GM12878 (cell line): Measurements from ENCODE around the gene TRIM46. TPM values are rescaled to one million over a fixed set of nuclear protein-coding genes. Genes with fewer than 3 reads are reported as not detected.

ENCODE experiments used
- CBX3 ChIP-seq: fragments of 200-600 bp; sonication (generic); IDR thresholded peaks from 2 replicates; pipeline ENCODE4 v1.6.1; 2016; ENCODE audit warnings: low read depth, borderline replicate concordance
- CREM ChIP-seq: IDR thresholded peaks from 2 replicates; pipeline ENCODE4 v1.6.1; 2014; ENCODE audit warnings: antibody characterized with exemption, low read depth
- EED ChIP-seq: sonication (generic); IDR thresholded peaks from 2 replicates; pipeline ENCODE4 v1.6.1; 2016; ENCODE audit warnings: antibody characterized with exemption, low read depth
- EP300 ChIP-seq, 2 experiments: fragments of 150-350 bp in 1 of 2; IDR thresholded peaks; 2 replicates each; pipeline ENCODE4 v1.6.1; 2011 to 2012; ENCODE audit warnings: low read depth in 2 of 2, low read length in 2 of 2, borderline replicate concordance in 1 of 2, improper control_type of control experiment in 1 of 2, inconsistent platforms in 1 of 2; ENCODE audit not compliant: control insufficient read depth in 1 of 2
- ETV6 ChIP-seq, 2 experiments: fragments of 450-650 bp in 1 of 2; IDR thresholded peaks in 1 of 2; conservative IDR thresholded peaks in 1 of 2; 2 replicates each; pipeline ENCODE4 v1.6.1; 2014; ENCODE audit warnings: antibody characterized with exemption in 1 of 2, borderline replicate concordance in 1 of 2, low read depth in 1 of 2, mild to moderate bottlenecking in 1 of 2, moderate library complexity in 1 of 2
- JUNB ChIP-seq: IDR thresholded peaks from 2 replicates; pipeline ENCODE4 v1.6.1; 2016; ENCODE audit warnings: antibody characterized with exemption, mild to moderate bottlenecking
- KLF5 ChIP-seq: fragments of 450-650 bp; IDR thresholded peaks from 2 replicates; pipeline ENCODE4 v1.6.1; 2014; ENCODE audit warnings: mild to moderate bottlenecking; ENCODE audit not compliant: partially characterized antibody
- MAX ChIP-seq: IDR thresholded peaks from 2 replicates; pipeline ENCODE4 v1.6.1; 2012; ENCODE audit warnings: low read depth, low read length, improper control_type of control experiment
- MYB ChIP-seq: fragments of 150-350 bp; IDR thresholded peaks from 2 replicates; pipeline ENCODE4 v1.6.1; 2014; ENCODE audit warnings: mild to moderate bottlenecking, low read depth, low read length, borderline replicate concordance
- NKRF ChIP-seq: fragments of 450-650 bp; conservative IDR thresholded peaks from 2 replicates; pipeline ENCODE4 v1.6.1; 2017; ENCODE audit warnings: mild to moderate bottlenecking, moderate library complexity
- NR2C1 ChIP-seq: fragments of 450-650 bp; IDR thresholded peaks from 2 replicates; pipeline ENCODE4 v1.6.1; 2017; ENCODE audit warnings: antibody characterized with exemption, mild to moderate bottlenecking, moderate library complexity
- NR2C2 ChIP-seq: IDR thresholded peaks from 2 replicates; pipeline ENCODE4 v1.6.1; 2011; ENCODE audit warnings: borderline replicate concordance, low read depth; ENCODE audit not compliant: control insufficient read depth, insufficient read length
- PBX3 ChIP-seq: IDR thresholded peaks from 2 replicates; pipeline ENCODE4 v1.6.1; 2011; ENCODE audit warnings: mild to moderate bottlenecking, low read depth, low read length, moderate library complexity; ENCODE audit not compliant: insufficient replicate concordance
- REST ChIP-seq: IDR thresholded peaks from 2 replicates; pipeline ENCODE4 v1.6.1; 2012; ENCODE audit warnings: mild to moderate bottlenecking, low read depth, low read length
- SP1 ChIP-seq: IDR thresholded peaks from one replicate; pipeline ENCODE4 v1.6.1; 2011; ENCODE audit warnings: low read depth, low read length
- SREBF1 ChIP-seq: IDR thresholded peaks from 2 replicates; pipeline ENCODE4 v1.6.1; 2012; ENCODE audit warnings: mild to moderate bottlenecking, low read length
- ZBTB11 ChIP-seq: fragments of 450-650 bp; formaldehyde crosslinking; IDR thresholded peaks from 2 replicates; pipeline ENCODE4 v1.5.0; 2022; ENCODE audit warnings: mild to moderate bottlenecking, missing genetic modification characterization
- ZNF217 ChIP-seq: fragments of 450-650 bp; IDR thresholded peaks from 2 replicates; pipeline ENCODE4 v1.6.1; 2017; ENCODE audit warnings: antibody characterized with exemption, mild to moderate bottlenecking
- ZNF384 ChIP-seq: IDR thresholded peaks from 2 replicates; pipeline ENCODE4 v1.6.1; 2012; ENCODE audit warnings: low read depth, mild to moderate bottlenecking, low read length, improper control_type of control experiment, borderline replicate concordance
- polyA plus RNA-seq, 11 experiments: library from polyadenylated mRNA; depleted of rRNA in 4 of 11; unstranded in 6 of 11; stranded (reverse) in 5 of 11; fragments of >200 nt; fragmentation: Nextera tagmentation in 4 of 11; fragmentation: Illumina TruSeq in 1 of 11; extraction: Ambion mirVana in 4 of 11; extraction: Trizol in 1 of 11; gene quantifications; 1 replicate in 1 of 11; 2 replicates in 10 of 11; pipeline versions ENCODE4 v1.2.1 to v1.2.3, GENCODE V29; 2011 to 2016; ENCODE audit warnings: inconsistent platforms in 2 of 11, missing spikeins in 2 of 11, low read depth in 1 of 11
- total RNA-seq, 4 experiments: library from RNA; depleted of rRNA in 3 of 4; stranded (reverse); fragments of >200 nt in 3 of 4; fragmentation: Illumina TruSeq in 1 of 4; extraction: Trizol in 1 of 4; gene quantifications; 2 replicates each; pipeline versions ENCODE4 v1.2.1 to v1.2.3, GENCODE V29; 2013 to 2021

Gene TRIM46
- total and polyA plus RNA-seq, 10 of the 15 experiments (the other 5 are each of a cell fraction or from before 2014, with no cell fraction given): 0.08 to 3.1 (median 0.97) TPM

- TF ChIP-seq ZBTB11 (CRISPR knock-in tag): no peak
- no peak for TF ChIP-seq ETV6 (conservative IDR thresholded peaks at IDR 0.05 in 1 of 2, IDR thresholded peaks at IDR 0.05 in 1 of 2; ENCODE audit: borderline replicate concordance in 1 of 2, low read depth in 1 of 2)
- no peak for TF ChIP-seq JUNB
- TF ChIP-seq SREBF1: 0 out of 2 replicates have a peak, but pooled peaks have one; percentile 15
- TF ChIP-seq EP300 (IDR thresholded peaks at IDR 0.05; ENCODE audit: borderline replicate concordance in 1 of 2, control insufficient read depth in 1 of 2, low read depth in 2 of 2, low read length in 2 of 2): no peak
- TF ChIP-seq KLF5: no peak
- TF ChIP-seq SP1: peak; percentile 46
- TF ChIP-seq MYB: no peak
- no peak for TF ChIP-seq REST
- TF ChIP-seq CBX3: no peak
- TF ChIP-seq ZNF384: no peak
- peak; percentile 56 for TF ChIP-seq MAX
- no peak for TF ChIP-seq ZNF217
- TF ChIP-seq NR2C1: peak; percentile 15; the same call in 1 of the 2 replicates
- TF ChIP-seq EED: no peak
- TF ChIP-seq CREM: peak; percentile 74
- peak; percentile 51 for TF ChIP-seq NKRF
- TF ChIP-seq PBX3: peak; percentile 15
- no peak for TF ChIP-seq NR2C2
These were observed 744 bp upstream of the TRIM46 start, which contains the start of gene KRTCAP2 (continued) for GRCh38 chr1:155172732-155173477.
